ENCODE results near the gene GPR27.

Gene GPR27

DNA sequence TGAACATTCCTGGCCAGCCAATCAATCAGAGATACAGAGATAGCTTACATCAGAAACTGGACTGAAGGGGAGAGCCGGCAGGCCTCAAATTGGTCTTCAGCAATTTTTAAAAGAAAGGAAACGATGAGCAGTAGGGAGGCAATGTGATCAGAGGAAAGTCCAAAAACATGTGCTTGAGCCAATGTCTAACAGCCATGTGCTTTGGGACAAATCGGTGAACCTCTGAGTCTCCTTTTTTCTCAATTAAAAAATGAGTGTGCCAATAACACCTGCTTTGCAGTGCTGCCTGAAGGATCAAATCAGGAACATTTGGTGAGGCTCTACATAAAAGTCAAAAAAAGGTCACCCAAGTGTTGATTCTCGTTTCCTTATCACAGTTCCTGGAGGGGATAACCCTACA, 21.0 kb upstream of the GPR27 start:
- H3K4me3 ChIP-seq (ENCODE audit: low read depth, low read length): no peak overlapping the region

DNA sequence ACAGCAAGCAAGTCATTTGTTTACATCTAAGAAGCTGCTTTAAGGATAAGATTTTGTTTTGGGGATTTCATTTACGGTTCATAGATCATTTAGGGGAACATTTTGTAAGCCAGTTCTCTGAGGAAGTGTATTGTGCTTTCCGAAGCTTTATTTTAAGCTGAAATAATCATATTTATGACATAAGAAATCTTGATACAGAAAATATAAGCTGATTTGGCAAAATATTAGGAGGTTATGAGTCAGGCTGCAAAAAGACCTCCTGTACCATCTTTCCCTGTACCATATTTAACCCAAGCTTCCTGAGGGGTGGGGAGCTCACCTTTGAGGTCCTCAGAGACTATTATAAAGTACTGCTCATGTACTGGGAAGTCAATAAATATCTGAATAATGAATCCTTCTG, 20.3 kb upstream of the GPR27 start:
- H3K4me3 ChIP-seq (ENCODE audit: low read depth, low read length): no peak overlapping the region

DNA sequence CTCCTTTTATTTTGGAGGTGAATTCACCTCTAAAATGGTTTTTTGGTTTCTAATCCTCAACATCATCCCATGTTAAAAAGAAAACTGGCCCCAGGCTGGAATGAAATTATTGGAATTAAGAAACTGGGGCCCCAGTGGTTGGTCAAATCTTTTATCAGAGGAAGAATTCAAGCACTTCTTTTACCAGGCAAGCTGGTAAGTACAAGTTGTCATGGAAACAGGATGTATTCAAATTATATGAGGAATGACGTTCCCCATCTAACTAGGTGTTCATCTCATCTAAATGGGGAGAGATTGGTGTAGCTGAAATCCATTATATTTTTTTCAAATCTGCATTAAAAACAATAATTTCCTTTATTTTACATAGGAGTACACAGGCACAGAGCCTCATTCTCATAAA, 18.8 kb upstream of the GPR27 start:
- H3K4me3 ChIP-seq (ENCODE audit: low read depth, low read length): no peak overlapping the region

DNA sequence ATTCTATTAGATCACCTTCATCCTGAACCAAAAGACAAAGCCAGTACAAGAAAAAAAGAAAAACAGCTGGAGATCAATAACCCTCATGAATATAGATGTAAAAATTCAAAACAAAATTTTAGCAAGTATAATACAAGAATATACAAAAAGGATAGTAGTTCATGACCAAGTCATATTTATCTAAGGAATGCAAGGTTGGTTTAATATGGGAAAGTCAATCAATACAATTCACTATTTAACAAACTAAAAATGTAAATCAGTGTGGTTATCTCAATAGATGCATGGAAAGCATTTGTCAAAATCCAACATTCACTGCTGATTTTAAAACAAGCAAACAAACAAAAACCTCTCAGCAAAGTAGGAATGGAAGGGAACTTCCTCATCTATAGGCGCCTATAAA, 11.0 kb upstream of the GPR27 start:
- no peak overlapping the region for H3K4me3 ChIP-seq (ENCODE audit: low read depth, low read length)

DNA sequence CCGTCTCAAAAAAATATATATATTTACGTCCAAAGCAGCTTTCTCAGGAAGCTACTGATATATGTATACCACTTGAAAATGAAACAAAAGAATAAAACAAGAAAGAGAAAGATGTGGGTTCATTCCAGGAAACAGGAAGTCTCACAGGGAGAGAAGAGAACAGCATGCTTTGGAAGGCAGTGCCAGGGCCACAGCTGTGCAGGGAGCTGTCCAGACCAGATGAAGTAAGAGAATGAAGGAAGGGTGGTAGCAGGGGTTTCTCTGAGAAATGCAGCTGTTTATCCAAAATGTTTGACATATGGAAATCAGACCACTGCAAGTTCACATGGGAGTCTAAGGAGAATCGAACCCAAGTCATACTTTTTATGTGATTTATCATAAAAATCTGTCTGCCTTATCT, 8.9 kb upstream of the GPR27 start:
- H3K4me3 ChIP-seq (ENCODE audit: low read depth, low read length): no peak overlapping the region

DNA sequence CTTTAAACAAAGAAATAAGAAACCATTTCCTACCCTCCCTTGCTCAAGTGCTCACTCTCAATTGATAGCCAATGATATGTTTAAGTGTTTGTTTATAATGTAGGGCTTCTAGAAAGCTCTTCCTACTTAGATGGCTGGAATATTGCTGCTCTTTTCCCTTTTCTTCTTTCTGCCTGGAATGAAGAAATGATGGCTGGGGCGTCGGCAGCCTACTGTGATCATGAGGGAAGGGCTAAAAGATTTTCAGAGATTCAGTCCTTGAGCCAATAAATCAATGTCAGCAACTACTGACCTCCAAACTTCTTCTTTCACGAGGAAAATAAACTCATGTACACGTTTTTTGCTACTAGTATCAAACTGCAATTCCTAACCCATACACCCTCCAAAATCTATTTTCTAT, 2.1 kb upstream of the GPR27 start:
- H3K4me3 ChIP-seq (ENCODE audit: low read depth, low read length): no peak overlapping the region

DNA sequence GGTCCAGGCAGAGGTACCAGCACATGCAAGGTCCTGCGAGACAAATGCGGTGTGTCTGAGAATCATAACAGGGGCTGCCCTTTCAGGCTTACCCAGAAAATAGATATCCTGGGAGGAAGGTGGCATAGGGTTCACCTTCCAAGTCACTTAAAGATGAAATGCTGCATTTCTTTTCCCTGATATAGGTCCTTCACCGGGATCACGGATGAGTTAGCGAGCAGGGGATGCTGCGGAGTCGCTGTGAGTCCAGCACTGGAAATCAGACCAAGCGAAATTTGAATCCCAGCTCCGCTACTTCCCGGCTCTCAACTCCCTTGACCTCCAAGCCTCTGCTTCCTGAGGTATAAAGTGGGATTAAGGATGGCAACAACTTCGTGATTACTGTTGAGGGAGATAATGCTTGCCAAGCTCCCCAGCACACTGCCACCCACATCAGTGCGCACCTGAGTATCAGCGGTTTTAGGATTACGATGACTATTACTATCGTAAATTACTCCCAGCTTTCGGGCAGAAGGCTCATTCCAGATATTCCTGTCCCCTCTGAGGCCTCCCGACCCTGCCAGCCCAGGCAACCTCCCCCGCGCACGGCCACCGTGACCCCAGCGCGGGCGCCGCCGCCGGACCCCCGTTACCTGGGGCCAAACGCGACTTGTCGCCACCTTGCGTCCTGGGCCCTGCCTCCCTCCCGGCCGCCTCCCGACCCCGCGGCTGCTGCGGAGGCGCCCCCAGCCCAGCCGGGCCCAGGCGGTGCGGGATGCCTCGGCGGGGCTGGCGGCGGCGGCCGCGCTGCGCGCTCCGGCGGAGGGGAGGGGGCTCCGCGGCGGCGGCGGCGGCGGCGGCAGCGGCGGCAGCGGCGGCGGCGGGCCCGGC, 589 bp upstream of the GPR27 start:
- H3K4me3 ChIP-seq (ENCODE audit: low read depth, low read length): peak overlapping the region; percentile 72

DNA sequence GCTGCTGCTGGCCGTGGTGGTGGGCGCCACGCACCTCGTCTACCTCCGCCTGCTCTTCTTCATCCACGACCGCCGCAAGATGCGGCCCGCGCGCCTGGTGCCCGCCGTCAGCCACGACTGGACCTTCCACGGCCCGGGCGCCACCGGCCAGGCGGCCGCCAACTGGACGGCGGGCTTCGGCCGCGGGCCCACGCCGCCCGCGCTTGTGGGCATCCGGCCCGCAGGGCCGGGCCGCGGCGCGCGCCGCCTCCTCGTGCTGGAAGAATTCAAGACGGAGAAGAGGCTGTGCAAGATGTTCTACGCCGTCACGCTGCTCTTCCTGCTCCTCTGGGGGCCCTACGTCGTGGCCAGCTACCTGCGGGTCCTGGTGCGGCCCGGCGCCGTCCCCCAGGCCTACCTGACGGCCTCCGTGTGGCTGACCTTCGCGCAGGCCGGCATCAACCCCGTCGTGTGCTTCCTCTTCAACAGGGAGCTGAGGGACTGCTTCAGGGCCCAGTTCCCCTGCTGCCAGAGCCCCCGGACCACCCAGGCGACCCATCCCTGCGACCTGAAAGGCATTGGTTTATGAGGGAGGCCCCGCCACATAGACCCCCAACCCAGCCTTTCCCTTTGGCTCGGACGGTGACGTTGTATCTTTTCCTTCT, 1.1 kb downstream of the GPR27 start:
- peak overlapping the region; percentile 72 for H3K4me3 ChIP-seq (ENCODE audit: low read depth, low read length)

DNA sequence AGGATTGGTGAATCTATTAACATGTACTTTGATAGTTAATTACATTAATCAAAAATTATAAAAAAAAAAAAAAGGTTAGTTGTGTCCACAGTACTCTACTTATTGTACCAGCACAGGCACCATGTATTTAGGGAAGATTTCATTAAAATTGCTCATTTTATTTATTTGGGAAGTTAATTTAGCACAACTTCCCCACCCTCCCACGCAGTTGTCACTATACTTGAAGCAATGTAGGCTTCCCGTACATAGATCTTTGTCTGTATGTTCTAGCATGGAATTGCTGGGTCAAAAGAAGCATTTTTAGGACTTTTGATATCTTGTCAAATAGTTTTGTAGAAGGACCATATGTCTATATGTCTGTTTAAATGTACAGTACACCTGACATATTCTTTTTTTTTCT, 4.4 kb downstream of the GPR27 start:
- no peak overlapping the region for H3K4me3 ChIP-seq (ENCODE audit: low read depth, low read length)

DNA sequence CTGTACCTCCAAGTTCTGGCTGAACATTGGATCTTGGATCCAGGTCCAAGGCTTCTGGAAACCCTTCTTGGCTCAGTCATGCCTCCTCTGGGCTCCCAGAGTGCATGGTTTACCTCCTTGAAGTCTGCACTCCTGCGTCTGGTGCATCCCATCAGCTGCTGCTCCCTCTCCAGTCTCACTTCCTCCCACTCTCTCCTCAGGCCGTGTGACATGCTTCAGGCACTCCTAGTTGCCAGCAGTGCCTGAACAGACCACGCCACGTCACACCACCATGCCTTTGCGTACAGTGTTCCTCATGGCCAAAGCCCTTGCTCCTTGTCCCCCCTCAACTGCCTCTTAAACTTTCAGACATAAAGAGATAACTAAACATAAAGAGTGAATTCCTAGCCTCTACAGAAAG, 5.7 kb downstream of the GPR27 start:
- no peak overlapping the region for H3K4me3 ChIP-seq (ENCODE audit: low read depth, low read length)

DNA sequence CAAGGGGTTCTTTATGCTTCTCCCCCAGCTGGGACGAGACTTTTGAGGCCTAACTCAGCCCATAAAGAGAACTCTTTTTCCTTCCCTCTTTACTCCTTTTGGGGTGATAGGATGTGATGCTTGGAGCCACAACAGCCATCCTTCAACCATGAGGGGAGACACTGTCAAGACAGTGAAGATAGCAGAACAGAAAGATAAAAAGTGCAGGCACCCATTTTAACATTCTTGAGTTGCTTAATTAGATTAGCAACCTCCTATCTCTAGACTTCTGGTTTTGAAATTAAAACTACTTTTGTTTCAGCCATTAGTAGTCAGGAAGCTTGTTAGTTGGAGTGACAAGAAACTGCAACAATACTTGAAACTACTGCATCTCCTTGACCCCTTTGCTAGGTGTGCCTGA, 6.5 kb downstream of the GPR27 start:
- H3K4me3 ChIP-seq (ENCODE audit: low read depth, low read length): no peak overlapping the region

DNA sequence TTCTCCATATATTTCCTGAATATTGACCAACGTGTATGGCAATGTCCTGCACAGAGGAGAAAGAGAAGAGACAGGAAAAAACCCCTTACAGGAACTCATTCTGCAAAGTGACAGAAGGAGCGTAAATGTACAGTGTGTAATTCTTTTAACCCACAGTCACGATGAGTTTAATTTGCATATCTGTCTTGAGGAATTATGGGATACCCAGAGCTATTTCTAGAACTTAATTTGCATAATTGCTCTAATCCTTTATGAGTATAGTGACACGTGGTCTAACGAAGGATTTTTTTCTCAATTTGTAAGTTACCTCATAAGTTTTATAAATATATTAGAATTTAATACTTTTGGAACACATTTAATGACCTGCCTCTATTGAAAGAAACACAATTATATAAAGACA, 9.8 kb downstream of the GPR27 start:
- H3K4me3 ChIP-seq (ENCODE audit: low read depth, low read length): no peak overlapping the region

DNA sequence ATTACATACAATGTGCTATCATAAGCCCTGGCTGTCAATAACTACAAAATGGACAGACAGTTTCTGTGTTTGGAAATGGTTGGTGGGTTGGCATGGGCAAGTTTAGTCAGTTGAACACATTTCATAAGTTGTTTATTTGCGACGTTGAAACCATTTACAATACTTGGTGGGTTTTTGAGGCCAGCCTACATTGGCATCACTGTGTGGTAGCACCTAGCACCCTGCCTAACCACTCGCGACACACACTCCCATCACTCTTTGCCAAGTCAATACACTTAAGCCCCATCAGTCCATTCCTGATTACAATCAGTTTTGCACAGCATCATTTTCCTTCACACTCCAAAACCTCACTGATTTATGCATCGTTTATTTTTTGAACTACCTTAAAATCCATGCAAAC, 17.5 kb downstream of the GPR27 start:
- no peak overlapping the region for H3K4me3 ChIP-seq (ENCODE audit: low read depth, low read length)

DNA sequence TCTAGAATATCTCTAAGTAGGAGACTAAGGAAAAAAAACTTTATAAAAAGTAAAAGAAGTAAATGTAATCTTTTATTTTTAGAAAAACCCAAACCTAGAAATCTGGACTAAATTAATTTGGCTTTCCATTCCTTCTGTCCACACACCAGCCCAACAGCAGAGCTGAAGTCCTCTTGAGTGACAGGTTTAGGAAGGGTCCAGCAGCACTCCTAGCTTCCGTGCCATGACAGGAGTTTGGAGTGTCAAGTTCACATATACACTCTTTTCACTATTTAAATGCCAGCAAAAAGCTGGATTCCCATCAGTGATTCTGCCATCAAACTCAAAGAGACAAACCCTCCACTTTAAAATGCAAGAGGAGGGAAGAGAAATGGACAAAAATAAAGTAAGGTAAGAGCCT, 18.2 kb downstream of the GPR27 start:
- no peak overlapping the region for H3K4me3 ChIP-seq (ENCODE audit: low read depth, low read length)

DNA sequence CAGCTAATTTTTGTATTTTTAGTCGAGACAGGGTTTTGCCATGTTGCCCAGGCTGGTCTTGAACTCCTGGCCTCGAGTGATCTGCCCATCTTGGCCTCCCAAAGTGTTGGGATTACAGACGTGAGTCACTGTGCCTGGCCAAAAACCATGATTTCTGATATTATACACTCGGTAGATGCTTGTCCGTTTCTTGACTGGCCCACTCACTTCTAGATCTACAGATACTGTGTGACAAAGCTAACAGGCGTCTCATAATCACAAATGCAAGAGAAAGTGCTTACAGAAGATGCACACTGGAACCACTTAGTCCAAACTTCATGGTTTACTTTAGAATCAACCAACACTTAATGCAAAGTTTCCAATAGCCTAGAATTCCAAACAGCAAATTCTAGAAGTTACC, 22.9 kb downstream of the GPR27 start:
- no peak overlapping the region for H3K4me3 ChIP-seq (ENCODE audit: low read depth, low read length)

DNA sequence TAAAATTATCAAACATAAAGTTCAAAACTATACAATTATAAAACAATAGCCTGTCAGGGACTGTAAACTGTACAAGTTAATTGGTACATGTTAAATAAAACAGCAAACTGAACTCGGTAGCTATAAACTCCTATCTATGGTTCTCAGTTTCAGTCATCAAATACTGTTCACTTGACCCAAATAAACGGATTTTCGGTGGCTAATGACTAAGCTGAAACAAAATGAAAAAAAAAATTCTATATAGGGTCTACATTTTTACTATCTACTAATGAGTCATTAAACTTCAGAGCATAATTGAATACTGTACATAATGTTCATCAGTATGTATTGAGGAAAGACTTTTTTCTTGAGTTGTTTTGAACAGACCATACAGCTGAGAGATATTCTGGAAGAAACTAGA, 24.7 kb downstream of the GPR27 start:
- no peak overlapping the region for H3K4me3 ChIP-seq (ENCODE audit: low read depth, low read length)

DNA sequence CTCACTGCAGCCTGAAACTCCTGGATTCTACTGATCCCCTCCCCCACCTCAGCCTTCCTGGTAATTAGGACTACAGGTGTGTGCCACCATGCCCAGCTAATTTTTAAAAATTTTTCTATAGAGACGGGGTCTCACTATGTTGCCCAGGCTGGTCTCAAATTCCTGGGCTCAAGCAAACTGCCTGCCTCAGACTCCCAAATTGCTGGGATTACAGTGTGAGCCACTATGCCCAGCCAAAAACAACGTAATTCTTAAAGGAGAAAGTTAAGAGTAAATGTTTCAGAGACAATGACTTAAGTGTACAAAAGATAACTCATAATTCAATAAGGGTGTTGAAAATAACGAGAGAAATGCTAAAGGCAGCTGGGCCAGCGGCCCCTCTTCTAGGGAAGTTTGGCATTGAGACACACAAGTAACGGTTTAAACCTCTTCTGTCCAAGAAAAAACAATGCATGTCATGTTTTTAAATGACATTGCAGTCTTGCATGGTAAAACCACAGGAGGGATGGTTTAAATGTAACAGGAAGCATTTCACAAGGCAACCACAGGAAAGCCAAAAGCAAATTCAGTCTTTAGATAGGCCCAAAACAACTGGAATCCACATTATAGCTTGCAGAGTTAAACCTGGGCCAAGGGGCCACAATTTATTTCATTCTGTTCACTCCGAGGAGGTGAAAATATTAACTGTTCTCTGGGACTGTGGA, 26.2 kb downstream of the GPR27 start:
- no peak overlapping the region for H3K4me3 ChIP-seq (ENCODE audit: low read depth, low read length)

DNA sequence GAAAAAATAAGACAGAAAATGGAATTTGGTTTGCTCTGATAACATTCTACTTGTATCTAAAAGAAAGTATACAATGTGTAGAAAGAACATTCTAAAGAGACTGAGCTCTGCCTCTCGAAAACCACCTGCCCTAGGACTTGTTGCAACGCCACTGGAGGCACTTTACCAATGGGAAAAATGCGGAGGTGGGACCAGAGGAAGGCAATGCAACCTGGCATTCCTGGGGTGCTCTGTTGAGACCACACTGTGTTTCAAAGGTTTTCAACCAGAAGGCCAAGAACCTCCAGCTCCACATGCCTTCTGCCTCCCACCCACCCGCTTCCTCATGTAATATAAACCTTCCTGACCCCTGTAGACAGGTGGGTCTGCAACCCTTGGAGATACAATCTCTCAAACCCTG, 26.8 kb downstream of the GPR27 start:
- H3K4me3 ChIP-seq (ENCODE audit: low read depth, low read length): no peak overlapping the region

DNA sequence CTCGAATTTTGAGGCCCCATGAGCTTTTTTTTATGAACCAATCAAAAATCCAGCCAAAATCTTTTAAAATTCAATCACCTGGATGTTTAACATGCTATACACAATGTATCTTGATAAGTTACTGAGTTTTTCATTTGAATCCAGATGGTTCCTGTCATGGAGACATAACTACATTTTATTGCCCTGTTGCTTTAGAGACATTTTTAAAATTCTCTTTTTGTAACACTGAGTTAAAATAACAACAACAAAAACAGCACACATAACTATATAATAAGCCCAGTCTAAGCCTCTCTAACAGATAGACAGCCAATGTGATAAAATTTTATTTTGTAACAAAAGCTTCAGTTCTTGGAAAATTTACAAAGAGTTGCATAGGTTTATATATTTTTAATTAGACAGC, 29.5 kb downstream of the GPR27 start:
- no peak overlapping the region for H3K4me3 ChIP-seq (ENCODE audit: low read depth, low read length)

DNA sequence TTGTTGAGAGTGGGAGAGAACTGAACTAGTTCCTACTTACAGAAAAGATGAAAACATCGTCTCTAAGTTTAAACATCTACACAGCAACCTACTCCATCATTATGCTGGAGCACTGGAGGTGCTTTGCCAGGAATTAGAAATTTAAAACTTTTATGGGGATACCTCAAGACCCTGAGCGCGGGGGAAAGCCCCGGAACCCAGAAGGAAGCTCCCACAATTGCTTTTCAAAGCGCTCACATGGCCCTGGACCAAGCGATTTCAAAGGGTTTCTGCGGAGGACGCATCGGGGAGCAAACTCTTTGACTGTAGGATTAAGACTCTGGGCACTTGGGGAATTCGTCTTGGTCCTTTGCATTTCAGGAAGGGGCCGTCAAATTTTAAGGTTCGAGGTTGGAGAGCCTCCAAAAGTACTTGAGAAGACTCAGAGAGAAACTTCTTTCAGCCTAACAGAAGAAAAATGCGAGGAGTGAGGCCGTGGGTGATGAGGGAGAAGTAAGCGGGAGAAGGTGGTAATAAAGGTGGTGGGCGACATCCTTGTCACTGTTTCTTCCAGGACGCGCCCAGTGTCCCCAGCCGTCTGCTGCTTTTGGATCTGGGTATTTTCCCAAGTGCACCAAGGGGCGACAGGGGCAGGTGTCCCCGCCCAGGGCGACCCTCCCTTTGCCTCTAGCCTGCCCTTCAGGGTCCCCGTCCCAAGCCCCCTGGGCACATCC, 30.7 kb downstream of the GPR27 start:
- peak overlapping the region; percentile 15 for H3K4me3 ChIP-seq (ENCODE audit: low read depth, low read length)

DNA sequence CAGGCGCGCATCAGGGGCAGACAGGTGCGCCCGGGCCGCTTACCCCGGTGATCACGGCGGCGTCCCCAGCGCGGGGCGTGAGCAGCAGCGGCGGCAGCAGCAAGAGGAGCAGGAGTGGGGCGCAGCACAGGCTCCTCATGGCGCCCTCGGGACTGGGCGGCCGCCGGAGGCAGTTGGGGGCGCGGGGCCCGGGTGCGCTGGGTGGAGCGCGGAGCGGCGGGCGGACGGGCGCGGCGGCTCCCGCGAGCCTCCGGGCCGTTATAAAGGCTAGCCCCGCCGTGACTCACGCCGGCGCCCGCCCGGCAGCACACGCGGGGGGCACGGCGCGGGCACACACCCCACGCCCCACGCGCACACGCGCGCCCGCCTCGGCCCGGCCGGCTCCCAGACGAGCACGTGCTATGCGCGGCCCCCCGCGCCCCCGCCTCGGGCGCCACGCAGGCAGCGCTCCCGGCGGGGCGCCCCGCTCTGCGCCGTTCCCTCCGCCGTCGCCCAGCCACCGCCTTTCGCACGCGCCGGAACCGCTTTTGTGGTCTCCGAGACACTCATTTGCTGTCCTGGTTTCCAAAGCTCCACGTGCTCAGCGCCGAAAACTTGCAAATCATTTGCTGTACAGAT, 31.4 kb downstream of the GPR27 start, which contains the start of gene PROK2:
Gene PROK2, minus strand, starts transcription at position 235 of the 618 bp plus-strand sequence. Its CDS starts 96 bp downstream, at position 139.
- peak within 1 kb of the TSS; percentile 15 for H3K4me3 ChIP-seq (ENCODE audit: low read depth, low read length)
